HPDE6-E6E7 (cell line): ENCODE measurements around the gene AASDHPPT.

Experiments used
- DNase-seq: peaks from one replicate; pipeline ENCODE4 v3.0.0; 2011; ENCODE audit warnings: missing footprints; ENCODE audit errors: extremely low spot score

AASDHPPT gene

GRCh38 chr11:106086135-106086534 is 8.7 kb downstream of the AASDHPPT start:
- no peak for DNase-seq

- DNase-seq, result no peak
Observed at GRCh38 chr11:106086850-106087249, 9.4 kb downstream of the AASDHPPT start.

GRCh38 chr11:106087815-106088435 is 10.5 kb downstream of the AASDHPPT start:
- DNase-seq, result no peak

GRCh38 chr11:106088896-106089295 is 11.4 kb downstream of the AASDHPPT start:
- no peak for DNase-seq

- DNase-seq, result peak; percentile 52
Observed at GRCh38 chr11:106091480-106092123, 14.1 kb downstream of the AASDHPPT start.

- DNase-seq, result no peak
Observed at GRCh38 chr11:106092446-106092845, 15.0 kb downstream of the AASDHPPT start.

- no peak for DNase-seq
Observed at GRCh38 chr11:106098893-106099553, 21.6 kb downstream of the AASDHPPT start.

- no peak for DNase-seq
Observed at GRCh38 chr11:106101370-106101769, 23.9 kb downstream of the AASDHPPT start.

GRCh38 chr11:106101819-106102218 is 24.4 kb downstream of the AASDHPPT start:
- no peak for DNase-seq

GRCh38 chr11:106105986-106106385 is 28.5 kb downstream of the AASDHPPT start:
- no peak for DNase-seq

GRCh38 chr11:106121570-106122320 is 44.3 kb downstream of the AASDHPPT start:
- DNase-seq, result no peak

- no peak for DNase-seq
Observed at GRCh38 chr11:106127604-106128003, 50.1 kb downstream of the AASDHPPT start.

GRCh38 chr11:106128740-106129139 is 51.3 kb downstream of the AASDHPPT start:
- no peak for DNase-seq

- no peak for DNase-seq
Observed at GRCh38 chr11:106131998-106132397, 54.5 kb downstream of the AASDHPPT start.

GRCh38 chr11:106132582-106133354 is 55.3 kb downstream of the AASDHPPT start:
- DNase-seq, result no peak

- no peak for DNase-seq
Observed at GRCh38 chr11:106133529-106133928, 56.1 kb downstream of the AASDHPPT start.

- DNase-seq, result no peak
Observed at GRCh38 chr11:106137061-106137460, 59.6 kb downstream of the AASDHPPT start.

- DNase-seq, result no peak
Observed at GRCh38 chr11:106137758-106138157, 60.3 kb downstream of the AASDHPPT start.
